WTC11 (cell line): ENCODE results near the gene HPCAL1. TPM values are rescaled to one million over a fixed set of nuclear protein-coding genes. Genes with fewer than 3 reads are reported as not detected.

Experiments
- ATAC-seq: fragments of 200-7000 bp; cut with Tn5 transposase; 2 replicates; pipeline ENCODE4 v1.10.0; 2021; ENCODE audit warnings: mild to moderate bottlenecking, moderate library complexity
- CTCF ChIA-PET: fragments of 300-600 bp; sonication (Branson Sonifier 250); formaldehyde crosslinking; loops from one replicate; lab custom pipeline; 2021; ENCODE audit warnings: antibody characterized with exemption; lab: Charles Lee
- POLR2A ChIA-PET: fragments of 350-600 bp; sonication (Branson Sonifier 250); formaldehyde crosslinking; loops from one replicate; lab custom pipeline; 2021; ENCODE audit warnings: antibody characterized with exemption; lab: Charles Lee
- DNase-seq: peaks from one replicate; pipeline ENCODE4 v3.0.0; 2021; ENCODE audit warnings: low spot score
- H3K27ac Mint-ChIP-seq: 2 replicates; pipeline ENCODE4 v1.8.0; 2021; ENCODE audit warnings: mixed read lengths
- H3K27me3 Mint-ChIP-seq: 2 replicates; pipeline ENCODE4 v1.8.0; 2021; ENCODE audit warnings: low read depth, mild to moderate bottlenecking, moderate library complexity, mixed read lengths
- H3K36me3 Mint-ChIP-seq: 2 replicates; pipeline ENCODE4 v1.8.0; 2021; ENCODE audit warnings: mixed read lengths
- H3K4me1 Mint-ChIP-seq: 2 replicates; pipeline ENCODE4 v1.8.0; 2022; ENCODE audit warnings: mixed read lengths
- H3K4me3 Mint-ChIP-seq: 2 replicates; pipeline ENCODE4 v1.8.0; 2021; ENCODE audit warnings: mild to moderate bottlenecking, moderate library complexity, mixed read lengths
- H3K9me3 Mint-ChIP-seq: 2 replicates; pipeline ENCODE4 v1.8.0; 2021; ENCODE audit warnings: mixed read lengths
- AR ChIP-seq: fragments of 250-450 bp; sonication (Bioruptor Pico); IDR thresholded peaks from 2 replicates; pipeline ENCODE4 v1.9.0; 2021; ENCODE audit warnings: mild to moderate bottlenecking
- CREB1 ChIP-seq: sonication (generic); formaldehyde crosslinking; IDR thresholded peaks from 2 replicates; pipeline ENCODE4 v1.8.0; 2023; ENCODE audit warnings: mild to moderate bottlenecking, missing genetic modification reagents
- E2F5 ChIP-seq: sonication (generic); formaldehyde crosslinking; IDR thresholded peaks from 2 replicates; pipeline ENCODE4 v1.8.1; 2022; ENCODE audit warnings: mild to moderate bottlenecking, moderate library complexity, missing genetic modification reagents
- ELF4 ChIP-seq: sonication (generic); formaldehyde crosslinking; IDR thresholded peaks from 2 replicates; pipeline ENCODE4 v1.8.1; 2022; ENCODE audit warnings: low read depth, mild to moderate bottlenecking, moderate library complexity, missing genetic modification reagents
- FOXP1 ChIP-seq: sonication (generic); formaldehyde crosslinking; IDR thresholded peaks from 2 replicates; pipeline ENCODE4 v1.8.0; 2022; ENCODE audit warnings: missing genetic modification reagents, mild to moderate bottlenecking, moderate library complexity, borderline replicate concordance
- GABPB1 ChIP-seq: sonication (generic); formaldehyde crosslinking; IDR thresholded peaks from 2 replicates; pipeline ENCODE4 v1.8.1; 2023; ENCODE audit warnings: mild to moderate bottlenecking, missing genetic modification reagents
- GRHL2 ChIP-seq: fragments of 250-450 bp; sonication (Bioruptor Pico); IDR thresholded peaks from 2 replicates; pipeline ENCODE4 v1.8.0; 2022; ENCODE audit warnings: mild to moderate bottlenecking, moderate library complexity; ENCODE audit not compliant: insufficient replicate concordance, severe bottlenecking
- JAZF1 ChIP-seq: fragments of 250-450 bp; sonication (Bioruptor Pico); IDR thresholded peaks from 2 replicates; pipeline ENCODE4 v1.9.0; 2021; ENCODE audit warnings: moderate library complexity, mild to moderate bottlenecking, inconsistent platforms
- MYBL2 ChIP-seq: sonication (generic); formaldehyde crosslinking; IDR thresholded peaks from 2 replicates; pipeline ENCODE4 v1.8.1; 2023; ENCODE audit warnings: mild to moderate bottlenecking, moderate library complexity, missing genetic modification reagents
- NFATC4 ChIP-seq: fragments of 250-450 bp; sonication (Bioruptor Pico); IDR thresholded peaks from 2 replicates; pipeline ENCODE4 v1.9.0; 2021; ENCODE audit warnings: mild to moderate bottlenecking
- NR2C2 ChIP-seq: sonication (generic); formaldehyde crosslinking; IDR thresholded peaks from 2 replicates; pipeline ENCODE4 v1.8.0; 2022; ENCODE audit warnings: mild to moderate bottlenecking, missing genetic modification reagents
- RELA ChIP-seq: sonication (generic); formaldehyde crosslinking; IDR thresholded peaks from 2 replicates; pipeline ENCODE4 v1.8.1; 2022; ENCODE audit warnings: missing genetic modification reagents, mild to moderate bottlenecking, borderline replicate concordance
- SMAD3 ChIP-seq: sonication (generic); formaldehyde crosslinking; IDR thresholded peaks from 2 replicates; pipeline ENCODE4 v1.8.0; 2022; ENCODE audit warnings: missing genetic modification reagents, mild to moderate bottlenecking, borderline replicate concordance
- TCF7 ChIP-seq: sonication (generic); formaldehyde crosslinking; IDR thresholded peaks from 2 replicates; pipeline ENCODE4 v1.8.0; 2022; ENCODE audit warnings: mild to moderate bottlenecking, low read depth, missing genetic modification reagents, moderate library complexity
- TEAD1 ChIP-seq: sonication (generic); formaldehyde crosslinking; IDR thresholded peaks from 2 replicates; pipeline ENCODE4 v1.8.0; 2022; ENCODE audit warnings: mild to moderate bottlenecking, missing genetic modification reagents
- ZBTB43 ChIP-seq: sonication (generic); formaldehyde crosslinking; IDR thresholded peaks from 2 replicates; pipeline ENCODE4 v1.8.1; 2023; ENCODE audit warnings: mild to moderate bottlenecking, missing genetic modification reagents
- ZNF219 ChIP-seq: sonication (generic); formaldehyde crosslinking; IDR thresholded peaks from 2 replicates; pipeline ENCODE4 v1.8.0; 2023; ENCODE audit warnings: missing genetic modification reagents, mild to moderate bottlenecking, borderline replicate concordance
- ZNF263 ChIP-seq: sonication (generic); formaldehyde crosslinking; IDR thresholded peaks from 2 replicates; pipeline ENCODE4 v1.8.1; 2022; ENCODE audit warnings: low read depth, mild to moderate bottlenecking, moderate library complexity, missing genetic modification reagents
- ZNF281 ChIP-seq: sonication (generic); formaldehyde crosslinking; IDR thresholded peaks from 2 replicates; pipeline ENCODE4 v1.8.0; 2023; ENCODE audit warnings: mild to moderate bottlenecking, missing genetic modification reagents
- ZNF317 ChIP-seq: sonication (generic); formaldehyde crosslinking; IDR thresholded peaks from 2 replicates; pipeline ENCODE4 v1.8.1; 2023; ENCODE audit warnings: low read depth, mild to moderate bottlenecking, moderate library complexity, missing genetic modification reagents, borderline replicate concordance
- ZNF425 ChIP-seq: fragments of 250-450 bp; sonication (Bioruptor Pico); conservative IDR thresholded peaks from 2 replicates; pipeline ENCODE4 v1.9.0; 2021; ENCODE audit warnings: mild to moderate bottlenecking
- total RNA-seq: library from RNA; stranded (reverse); gene quantifications from 3 replicates; pipeline ENCODE4 v1.2.3, GENCODE V29; 2021

HPCAL1 gene
- total RNA-seq, 1 experiment from 2014 or later: 11.8 TPM

- TF ChIP-seq ZNF281 (CRISPR knock-in tag): no peak
- no peak for TF ChIP-seq ZNF425
- no peak for TF ChIP-seq NR2C2
- TF ChIP-seq NFATC4 (CRISPR knock-in tag): no peak
- TF ChIP-seq ZNF317 (CRISPR knock-in tag): no peak
- TF ChIP-seq CREB1 (CRISPR knock-in tag): no peak
- TF ChIP-seq MYBL2: no peak
These were observed 136.6 kb downstream of the HPCAL1 start (continued) for GRCh38 chr2:10439185-10439879.

GRCh38 chr2:10439971-10440370 lies 137.3 kb downstream of the HPCAL1 start:
- ChIA-PET CTCF (interaction anchor here (1.1 kb wide), 1 partner anchor 277 kb away, joined by 3 read pairs; no protein-coding TSS in a partner anchor), POLR2A (interaction anchor here (1.3 kb wide), 1 partner anchor 300 kb away, joined by 3 read pairs; no protein-coding TSS in a partner anchor)
- DNase-seq: no peak
- Mint-ChIP-seq H3K9me3 (no peaks in the 10 kb centered on the region), H3K36me3 (peaks cover 33% of the 10 kb centered on the region), H3K27me3 (no peaks in the 10 kb centered on the region), H3K4me1 (no peaks in the 10 kb centered on the region), H3K27ac (no peak overlapping the region), H3K4me3 (no peak overlapping the region)
- TF ChIP-seq E2F5 (CRISPR knock-in tag): no peak
- TF ChIP-seq MYBL2: no peak
- TF ChIP-seq SMAD3 (CRISPR knock-in tag): no peak
- TF ChIP-seq AR: no peak
- TF ChIP-seq RELA (CRISPR knock-in tag): no peak
- TF ChIP-seq TCF7 (CRISPR knock-in tag): no peak
- no peak for TF ChIP-seq ZNF263 (CRISPR knock-in tag)
- no peak for TF ChIP-seq CREB1 (CRISPR knock-in tag)
- no peak for TF ChIP-seq ZNF219
- no peak for ATAC-seq

- CTCF ChIA-PET: no interaction called here
- DNase-seq: no peak
- no peak overlapping the region for H3K27ac Mint-ChIP-seq
- H3K27me3 Mint-ChIP-seq: no peaks in the 10 kb centered on the region
- peaks cover 33% of the 10 kb centered on the region for H3K36me3 Mint-ChIP-seq
- POLR2A ChIA-PET: no interaction called here
- H3K4me3 Mint-ChIP-seq: no peak overlapping the region
- no peaks in the 10 kb centered on the region for H3K4me1 Mint-ChIP-seq
- H3K9me3 Mint-ChIP-seq: no peaks in the 10 kb centered on the region
- ATAC-seq: no peak
- TF ChIP-seq FOXP1 (CRISPR knock-in tag): no peak
- TF ChIP-seq SMAD3 (CRISPR knock-in tag): no peak
- TF ChIP-seq TEAD1: no peak
- no peak for TF ChIP-seq JAZF1 (CRISPR knock-in tag)
- no peak for TF ChIP-seq ELF4 (CRISPR knock-in tag)
- TF ChIP-seq TCF7 (CRISPR knock-in tag): no peak
- no peak for TF ChIP-seq GABPB1 (CRISPR knock-in tag)
- TF ChIP-seq GRHL2 (CRISPR knock-in tag): no peak
- no peak for TF ChIP-seq ZBTB43 (CRISPR knock-in tag)
- TF ChIP-seq NFATC4 (CRISPR knock-in tag): no peak
- TF ChIP-seq ZNF317 (CRISPR knock-in tag): no peak
These were observed 138.0 kb downstream of the HPCAL1 start for GRCh38 chr2:10440736-10441135.
